SK-N-SH (cell line): Measurements from ENCODE around the gene MORN3. TPM values are rescaled to one million over a fixed set of nuclear protein-coding genes. Genes with fewer than 3 reads are reported as not detected.
"Not testable (repeated sequence)": the region's sequence is repeated elsewhere in the genome, so short reads cannot be mapped to it uniquely, and the experiment has no call there.

Experiments used
- CTCF ChIA-PET: fragments of 300-600, 350-600 bp; formaldehyde crosslinking; extraction: SDS; loops from one replicate; lab custom pipeline; 2021; lab: Yijun Ruan, JAX
- POLR2A ChIA-PET: fragments of 350-600 bp; sonication (Branson Sonifier 250); formaldehyde crosslinking; extraction: SDS; loops from one replicate; lab custom pipeline; 2020; ENCODE audit warnings: antibody characterized with exemption, inconsistent platforms; lab: Yijun Ruan, JAX
- DNase-seq: peaks from one replicate; pipeline ENCODE4 v3.0.0; 2012
- H2AFZ ChIP-seq: fragments of 200-600 bp; sonication (generic); 2 replicates; pipeline ENCODE4 v1.8.1; 2016; ENCODE audit warnings: antibody characterized with exemption, mild to moderate bottlenecking, low read depth
- H3F3A ChIP-seq: fragments of 200-600 bp; sonication (generic); replicated peaks from 2 replicates; pipeline ENCODE3; 2016; ENCODE audit warnings: antibody characterized with exemption, mild to moderate bottlenecking; ENCODE audit not compliant: insufficient read depth
- H3K27ac ChIP-seq, 2 experiments: fragments of 200-500 bp in 1 of 2; fragments of 200-600 bp in 1 of 2; sonication (Bioruptor generic) in 1 of 2; sonication (generic), shearing (Covaris generic) in 1 of 2; 2 replicates each; pipeline versions ENCODE4 v1.5.1 to v1.6.1; 2014 to 2016; ENCODE audit warnings: low read depth in 2 of 2, inconsistent platforms in 1 of 2, low read length in 1 of 2, mild to moderate bottlenecking in 1 of 2, mixed read lengths in 1 of 2
- H3K27me3 ChIP-seq: fragments of 200-600 bp; sonication (generic), shearing (Covaris generic); 2 replicates; pipeline ENCODE4 v1.6.1; 2016; ENCODE audit warnings: mixed run types; ENCODE audit not compliant: insufficient read depth
- H3K36me3 ChIP-seq, 2 experiments: fragments of 200-500 bp in 1 of 2; fragments of 200-600 bp in 1 of 2; sonication (Bioruptor generic) in 1 of 2; sonication (generic) in 1 of 2; replicated peaks in 1 of 2; 2 replicates each; pipeline versions ENCODE3 to v1.5.1; 2014 to 2016; ENCODE audit warnings: low read length in 1 of 2, mild to moderate bottlenecking in 1 of 2; ENCODE audit not compliant: insufficient read depth in 2 of 2, control insufficient read depth in 1 of 2
- H3K4me1 ChIP-seq, 2 experiments: fragments of 200-500 bp in 1 of 2; fragments of 200-600 bp in 1 of 2; sonication (Bioruptor generic) in 1 of 2; sonication (generic), shearing (Covaris generic) in 1 of 2; 2 replicates each; pipeline versions ENCODE4 v1.5.1 to v1.6.1; 2014 to 2016; ENCODE audit warnings: low read depth in 1 of 2, low read length in 1 of 2, mixed run types in 1 of 2; ENCODE audit not compliant: insufficient read depth in 2 of 2, control insufficient read depth in 1 of 2
- H3K4me2 ChIP-seq: fragments of 200-600 bp; sonication (generic), shearing (Covaris generic); 2 replicates; pipeline ENCODE4 v1.6.1; 2017; ENCODE audit warnings: mixed run types
- H3K4me3 ChIP-seq, 2 experiments: fragments of 200-500 bp in 1 of 2; fragments of 200-600 bp in 1 of 2; sonication (Bioruptor generic) in 1 of 2; sonication (generic), shearing (Covaris generic) in 1 of 2; 2 replicates each; pipeline versions ENCODE4 v1.5.1 to v1.8.1; 2014 to 2016; ENCODE audit warnings: low read depth in 2 of 2, inconsistent platforms in 1 of 2, low read length in 1 of 2, mild to moderate bottlenecking in 1 of 2, mixed read lengths in 1 of 2, moderate library complexity in 1 of 2
- H3K79me2 ChIP-seq: fragments of 200-600 bp; sonication (generic); 2 replicates; pipeline ENCODE4 v1.8.1; 2017; ENCODE audit warnings: mild to moderate bottlenecking; ENCODE audit not compliant: insufficient read depth
- H3K9ac ChIP-seq: fragments of 200-600 bp; sonication (generic); 2 replicates; pipeline ENCODE4 v1.6.1; 2017; ENCODE audit warnings: mixed run types
- H3K9me2 ChIP-seq: fragments of 200-600 bp; sonication (generic); 2 replicates; pipeline ENCODE4 v1.6.1; 2017; ENCODE audit warnings: mixed run types
- H3K9me3 ChIP-seq: fragments of 200-600 bp; sonication (generic); 2 replicates; pipeline ENCODE4 v1.6.1; 2017; ENCODE audit warnings: mixed run types, mild to moderate bottlenecking, moderate library complexity
- H4K20me1 ChIP-seq: fragments of 200-600 bp; sonication (generic); 2 replicates; pipeline ENCODE4 v1.6.1; 2017; ENCODE audit warnings: mild to moderate bottlenecking, mixed run types; ENCODE audit not compliant: insufficient read depth
- CHD2 ChIP-seq: fragments of 150-350 bp; IDR thresholded peaks from 2 replicates; pipeline ENCODE4 v1.6.1; 2018; ENCODE audit warnings: low read length; ENCODE audit not compliant: partially characterized antibody
- CTCF ChIP-seq: fragments of 200-600 bp; sonication (generic); IDR thresholded peaks from 2 replicates; pipeline ENCODE4 v1.6.1; 2017; ENCODE audit warnings: antibody characterized with exemption, mild to moderate bottlenecking, moderate library complexity
- ELF1 ChIP-seq: IDR thresholded peaks from 2 replicates; pipeline ENCODE4 v1.4.0; 2012
- EP300 ChIP-seq, 2 experiments: IDR thresholded peaks; 2 replicates each; pipeline versions ENCODE4 v1.4.0 to v1.6.1; 2012; ENCODE audit warnings: borderline replicate concordance in 1 of 2, low read depth in 1 of 2, low read length in 1 of 2
- FOSL2 ChIP-seq: IDR thresholded peaks from 2 replicates; pipeline ENCODE4 v1.4.0; 2012; ENCODE audit warnings: low read depth, mild to moderate bottlenecking, moderate library complexity, borderline replicate concordance
- FOXM1 ChIP-seq: IDR thresholded peaks from 2 replicates; pipeline ENCODE4 v1.4.0; 2012; ENCODE audit warnings: low read depth, mild to moderate bottlenecking
- GABPA ChIP-seq: IDR thresholded peaks from 2 replicates; pipeline ENCODE4 v1.4.0; 2012; ENCODE audit warnings: low read depth, mild to moderate bottlenecking
- GATA2 ChIP-seq: sonication (generic); formaldehyde crosslinking; IDR thresholded peaks from 2 replicates; pipeline ENCODE4 v1.5.0; 2020; ENCODE audit warnings: mild to moderate bottlenecking, missing genetic modification reagents
- JUND ChIP-seq: IDR thresholded peaks from 2 replicates; pipeline ENCODE4 v1.4.0; 2012
- NRF1 ChIP-seq: IDR thresholded peaks from 2 replicates; pipeline ENCODE4 v1.6.1; 2012; ENCODE audit warnings: low read depth, mild to moderate bottlenecking, low read length
- YY1 ChIP-seq: IDR thresholded peaks from 2 replicates; pipeline ENCODE4 v1.4.0; 2012; ENCODE audit warnings: low read depth, mild to moderate bottlenecking
- WGBS: methylation state at CpG from one replicate; pipeline ENCODE4 v1.1.6; 2017; ENCODE audit warnings: low lambda C conversion rate; 5-methylcytosine and 5-hydroxymethylcytosine counted together
- polyA plus RNA-seq, 3 experiments: library from polyadenylated mRNA; depleted of rRNA; stranded (reverse); fragments of >200 nt; gene quantifications; 2 replicates each; pipeline ENCODE4 v1.2.3, GENCODE V29; 2012

Gene MORN3
- polyA plus RNA-seq, 1 of the 3 experiments (the other 2 are of a cell fraction): 2.7 TPM

- H3K9me2 ChIP-seq, H3F3A ChIP-seq, DNase-seq, H3K27ac ChIP-seq, H3K36me3 ChIP-seq, H2AFZ ChIP-seq, H3K4me3 ChIP-seq, H3K9me3 ChIP-seq, H3K4me1 ChIP-seq, H3K27me3 ChIP-seq, H3K9ac ChIP-seq, H3K4me2 ChIP-seq, H4K20me1 ChIP-seq, H3K79me2 ChIP-seq: not testable (repeated sequence)
- POLR2A ChIA-PET: interaction anchor here (0.6 kb wide), 1 partner anchor 81 kb away, joined by 3 read pairs; no protein-coding TSS in a partner anchor
- CTCF ChIA-PET: interaction anchor here (1.3 to 10.0 kb wide), 5 partner anchors 81 to 140 kb away, joined by 3 to 69 read pairs (median 7); partner anchors contain the start of gene RHOF
- WGBS: 46% methylated on average over 2 of the region's 3 CpGs
Measured at GRCh38 chr12:121692744-121693143, 23.3 kb upstream of the MORN3 start.

GRCh38 chr12:121689430-121689829 is 20.0 kb upstream of the MORN3 start:
- ChIA-PET CTCF (interaction anchor here (1.9 to 10.0 kb wide), 3 partner anchors 21 to 105 kb away, joined by 6 to 92 read pairs (median 69); partner anchors contain the start of gene RHOF), POLR2A (no interaction called here)
- TF ChIP-seq NRF1 (no peak), GABPA (no peak), YY1 (no peak), GATA2 (CRISPR knock-in tag) (no peak), CTCF (no peak), ELF1 (no peak), FOSL2 (no peak), EP300 (IDR thresholded peaks at IDR 0.05; ENCODE audit: borderline replicate concordance in 1 of 2, low read depth in 1 of 2, low read length in 1 of 2) (no peak), JUND (no peak), CHD2 (no peak)
- H3K9me3 ChIP-seq: no peaks in the 10 kb centered on the region
- no peak for DNase-seq
- no peaks in the 10 kb centered on the region for H4K20me1 ChIP-seq
- H3F3A ChIP-seq: peaks cover 3% of the 10 kb centered on the region
- H3K9me2 ChIP-seq: no peaks in the 10 kb centered on the region
- H2AFZ ChIP-seq: no peak overlapping the region
- H3K4me1 ChIP-seq: no peaks in the 10 kb centered on the region
- H3K36me3 ChIP-seq: no peaks in the 10 kb centered on the region
- no peak overlapping the region for H3K4me3 ChIP-seq
- H3K9ac ChIP-seq: no peak overlapping the region
- H3K79me2 ChIP-seq: no peaks in the 10 kb centered on the region
- no peak overlapping the region for H3K27ac ChIP-seq
- H3K27me3 ChIP-seq: no peaks in the 10 kb centered on the region
- 96% methylated on average over 2 of the region's 2 CpGs for WGBS
- no peak overlapping the region for H3K4me2 ChIP-seq

- no peak overlapping the region for H3K4me2 ChIP-seq
- no peaks in the 10 kb centered on the region for H3K79me2 ChIP-seq
- no peak for TF ChIP-seq FOXM1
- H3K4me1 ChIP-seq: no peaks in the 10 kb centered on the region
- no peak overlapping the region for H3K9ac ChIP-seq
- H3K27me3 ChIP-seq: no peaks in the 10 kb centered on the region
- H3K4me3 ChIP-seq: no peak overlapping the region
- no peaks in the 10 kb centered on the region for H3K36me3 ChIP-seq
- H4K20me1 ChIP-seq: no peaks in the 10 kb centered on the region
- H2AFZ ChIP-seq: no peak overlapping the region
- H3F3A ChIP-seq: peaks cover 3% of the 10 kb centered on the region
- 96% methylated on average over 3 of the region's 3 CpGs for WGBS
- POLR2A ChIA-PET: no interaction called here
- no peaks in the 10 kb centered on the region for H3K9me3 ChIP-seq
- H3K27ac ChIP-seq: no peak overlapping the region
- no peaks in the 10 kb centered on the region for H3K9me2 ChIP-seq
- no peak for DNase-seq
- CTCF ChIA-PET: interaction anchor here (1.1 to 7.9 kb wide), 2 partner anchors 86 to 106 kb away, joined by 3 to 92 read pairs; partner anchors contain the start of gene RHOF
Measured at GRCh38 chr12:121688966-121689365, 19.5 kb upstream of the MORN3 start.

- H3K27me3 ChIP-seq, H3F3A ChIP-seq, H3K36me3 ChIP-seq, DNase-seq, H3K79me2 ChIP-seq, H3K4me2 ChIP-seq, H3K9me3 ChIP-seq, H3K4me1 ChIP-seq, H3K4me3 ChIP-seq, H3K9ac ChIP-seq, H2AFZ ChIP-seq, H4K20me1 ChIP-seq, H3K27ac ChIP-seq, H3K9me2 ChIP-seq: not testable (repeated sequence)
- POLR2A ChIA-PET: interaction anchor here (0.6 to 1.0 kb wide), 2 partner anchors 14 to 127 kb away, joined by 3 read pairs; no protein-coding TSS in a partner anchor
- 95% methylated on average over 13 of the region's 13 CpGs for WGBS
- CTCF ChIA-PET: interaction anchor here (0.6 to 3.2 kb wide), 4 partner anchors 11 to 345 kb away, joined by 3 to 24 read pairs (median 8); partner anchors contain the start of gene MORN3
Measured at GRCh38 chr12:121679661-121680197, 10.3 kb upstream of the MORN3 start.
